DMS153 (cell line): ENCODE results near the gene SPRR5.

Experiments
- DNase-seq: peaks from one replicate; lab custom pipeline; 2025; lab: John Stamatoyannopoulos, UW

The SPRR5 gene

DNA sequence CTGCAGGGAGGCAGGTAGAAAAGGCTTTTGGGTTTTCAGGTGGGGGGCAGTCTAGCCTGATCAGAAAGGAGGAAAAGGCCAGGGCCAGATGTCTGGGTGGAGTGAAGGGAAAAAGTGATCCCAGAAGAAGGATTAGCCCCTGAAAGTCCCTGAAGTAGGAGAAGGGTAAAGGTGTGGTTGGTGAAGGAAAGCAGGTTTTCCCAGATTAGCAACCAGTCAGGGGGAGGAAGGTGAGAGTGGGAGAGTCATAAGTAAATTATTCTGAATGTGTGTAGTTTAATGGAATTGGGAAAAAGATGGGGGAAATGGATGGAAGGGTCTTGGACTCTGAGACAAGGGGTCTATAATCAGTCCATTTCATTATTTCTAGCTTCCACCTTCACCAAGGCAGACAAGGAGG lies 36.2 kb downstream of the SPRR5 start:
- no peak for DNase-seq

DNA sequence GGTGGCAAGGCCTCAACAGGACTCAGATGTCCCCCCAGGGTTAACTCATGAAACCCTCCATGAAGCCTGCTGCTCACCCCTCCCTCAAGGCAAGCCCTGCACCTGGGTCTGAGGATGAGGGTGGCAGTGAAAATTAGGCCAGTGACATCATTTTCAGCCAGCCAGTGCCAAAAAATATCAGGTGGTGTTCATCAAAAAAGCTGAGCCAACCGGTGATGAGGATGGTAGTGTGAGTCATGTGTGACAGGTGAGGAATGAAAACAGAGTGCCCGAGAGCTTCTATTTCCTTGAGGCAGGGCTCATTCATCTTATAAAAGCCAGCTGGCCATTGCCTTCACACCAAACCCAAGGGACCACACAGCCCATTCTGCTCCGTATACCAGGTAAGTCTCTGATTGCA lies 36.7 kb downstream of the SPRR5 start, which contains the start of gene SPRR1A:
TSS of gene SPRR1A (plus strand) at position 339 of the 400 bp plus-strand sequence. CDS start 1,150 bp downstream, outside the sequence.
- DNase-seq = peak; percentile 37

- no peak for DNase-seq
Measured at GRCh38 chr1:152986578-152986977, 39.6 kb downstream of the SPRR5 start.

- no peak for DNase-seq
Measured at GRCh38 chr1:152993186-152993585, 46.2 kb downstream of the SPRR5 start.

DNA sequence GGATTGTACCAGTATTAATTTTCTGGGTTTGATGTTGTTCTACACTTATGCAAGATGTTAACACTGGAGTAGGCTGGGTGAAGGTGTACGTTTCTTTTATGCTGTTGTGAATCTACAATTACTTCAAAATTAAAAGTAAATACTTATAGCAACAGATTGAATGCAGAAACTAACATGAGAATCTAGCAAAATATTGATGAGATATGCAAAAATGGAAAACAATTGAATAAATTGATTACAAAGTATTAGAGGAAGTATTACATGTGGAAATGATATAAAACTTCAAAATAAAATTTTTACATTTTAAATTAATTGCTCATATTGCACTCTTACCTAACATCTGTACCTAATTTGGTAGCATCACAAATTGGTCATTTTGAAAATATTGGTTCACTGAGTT lies 48.8 kb downstream of the SPRR5 start:
- no peak for DNase-seq

DNA sequence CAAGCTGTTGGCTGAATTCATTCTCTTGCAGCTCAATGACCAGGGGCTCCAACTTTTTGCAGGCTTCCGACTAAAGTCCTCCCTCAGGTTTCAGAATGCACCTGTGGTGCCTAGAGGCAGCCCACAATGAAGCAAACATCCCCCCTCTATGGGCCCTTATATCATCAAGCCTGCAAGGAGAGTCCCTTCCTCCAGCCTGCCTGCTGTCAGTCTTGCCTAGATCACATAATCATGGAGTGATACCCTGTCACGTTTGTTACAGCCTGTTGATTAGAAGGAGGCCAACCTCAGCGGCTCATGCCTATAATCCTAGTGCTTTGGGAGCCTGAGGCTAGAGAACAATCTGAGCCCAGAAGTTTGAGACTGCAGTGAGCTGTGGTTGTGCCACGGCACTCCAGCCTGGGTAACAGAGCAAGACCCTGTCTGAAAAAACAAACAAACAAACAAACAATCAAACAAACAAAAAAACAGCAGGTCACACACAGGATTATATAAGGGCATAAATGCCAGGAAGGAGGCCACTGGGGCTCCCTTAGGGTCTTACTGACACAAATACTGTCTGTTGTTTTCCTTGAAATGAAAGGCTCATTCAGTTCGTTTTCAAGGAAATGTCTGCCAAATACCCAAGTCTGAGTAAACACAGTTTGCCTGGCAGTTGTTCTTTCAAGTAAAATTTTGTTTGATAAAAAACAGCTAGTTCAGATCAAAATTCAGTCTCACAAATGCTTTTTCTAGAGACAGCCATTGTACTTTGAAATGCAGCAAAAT lies 49.8 kb downstream of the SPRR5 start:
- no peak for DNase-seq

DNA sequence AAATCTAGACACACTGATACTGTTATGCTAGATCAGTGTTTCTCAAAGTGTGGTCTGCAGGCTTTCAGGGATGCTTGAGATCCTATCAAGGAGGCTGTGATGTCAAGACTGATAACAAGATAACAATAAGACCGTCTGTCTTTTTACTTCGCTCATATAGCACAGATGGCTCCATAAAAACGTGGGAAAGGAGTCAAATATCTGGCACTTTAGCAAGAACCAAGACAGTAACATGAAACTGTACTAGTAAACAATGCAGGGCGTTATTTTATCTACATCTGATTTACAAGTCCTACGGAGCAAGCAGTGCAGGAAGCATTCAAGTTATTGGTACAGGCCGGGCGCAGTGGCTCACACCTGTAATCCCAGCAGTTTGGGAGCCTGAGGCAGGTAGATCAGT lies 50.9 kb downstream of the SPRR5 start:
- no peak for DNase-seq

- DNase-seq = no peak
Measured at GRCh38 chr1:152998476-152998875, 51.5 kb downstream of the SPRR5 start.
